Astrocyte (in vitro differentiated cells and primary cell): ENCODE measurements around the gene SALL4.

ENCODE experiments used
- EZH2 ChIP-seq: IDR thresholded peaks from 2 replicates; pipeline ENCODE4 v1.6.1; 2012; ENCODE audit warnings: mild to moderate bottlenecking, low read length, inconsistent platforms; ENCODE audit not compliant: insufficient read depth
- TF ChIP-seq, protein P1 (sequence below): IDR thresholded peaks from 2 replicates; pipeline ENCODE4 v1.5.1; 2011; ENCODE audit warnings: low read depth, mild to moderate bottlenecking, inconsistent platforms, low read length, moderate library complexity; ENCODE audit not compliant: insufficient read depth

GRCh38 chr20:51756653-51757052, 45.7 kb downstream of the SALL4 start:
- TF ChIP-seq, protein P1, sequence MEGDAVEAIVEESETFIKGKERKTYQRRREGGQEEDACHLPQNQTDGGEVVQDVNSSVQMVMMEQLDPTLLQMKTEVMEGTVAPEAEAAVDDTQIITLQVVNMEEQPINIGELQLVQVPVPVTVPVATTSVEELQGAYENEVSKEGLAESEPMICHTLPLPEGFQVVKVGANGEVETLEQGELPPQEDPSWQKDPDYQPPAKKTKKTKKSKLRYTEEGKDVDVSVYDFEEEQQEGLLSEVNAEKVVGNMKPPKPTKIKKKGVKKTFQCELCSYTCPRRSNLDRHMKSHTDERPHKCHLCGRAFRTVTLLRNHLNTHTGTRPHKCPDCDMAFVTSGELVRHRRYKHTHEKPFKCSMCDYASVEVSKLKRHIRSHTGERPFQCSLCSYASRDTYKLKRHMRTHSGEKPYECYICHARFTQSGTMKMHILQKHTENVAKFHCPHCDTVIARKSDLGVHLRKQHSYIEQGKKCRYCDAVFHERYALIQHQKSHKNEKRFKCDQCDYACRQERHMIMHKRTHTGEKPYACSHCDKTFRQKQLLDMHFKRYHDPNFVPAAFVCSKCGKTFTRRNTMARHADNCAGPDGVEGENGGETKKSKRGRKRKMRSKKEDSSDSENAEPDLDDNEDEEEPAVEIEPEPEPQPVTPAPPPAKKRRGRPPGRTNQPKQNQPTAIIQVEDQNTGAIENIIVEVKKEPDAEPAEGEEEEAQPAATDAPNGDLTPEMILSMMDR: no peak
- no peak for TF ChIP-seq EZH2
